WTC11 (cell line): ENCODE measurements around the gene PLXNA2.

Experiments used
- E2F5 ChIP-seq: sonication (generic); formaldehyde crosslinking; IDR thresholded peaks from 2 replicates; pipeline ENCODE4 v1.8.1; 2022; ENCODE audit warnings: mild to moderate bottlenecking, moderate library complexity, missing genetic modification reagents
- ESRRA ChIP-seq: sonication (generic); formaldehyde crosslinking; IDR thresholded peaks from 2 replicates; pipeline ENCODE4 v1.8.1; 2022; ENCODE audit warnings: mild to moderate bottlenecking, missing genetic modification reagents, borderline replicate concordance
- NR3C1 ChIP-seq: sonication (generic); formaldehyde crosslinking; conservative IDR thresholded peaks from 2 replicates; pipeline ENCODE4 v1.8.1; 2023; ENCODE audit warnings: low read depth, mild to moderate bottlenecking, missing genetic modification reagents

- TF ChIP-seq ESRRA (CRISPR knock-in tag) (no peak), NR3C1 (CRISPR knock-in tag) (no peak), E2F5 (CRISPR knock-in tag) (no peak)
Measured at GRCh38 chr1:208161005-208161404, 83.2 kb downstream of the PLXNA2 start.
